AG04449 (cell line): ENCODE data around the gene LRRC8E.

Experiments used
- CTCF ChIA-PET: fragments of 350-600 bp; formaldehyde crosslinking; extraction: SDS; loops from one replicate; lab custom pipeline; 2021; ENCODE audit warnings: antibody characterized with exemption; lab: Yijun Ruan, JAX
- POLR2A ChIA-PET: fragments of 400-600, 350-600 bp; formaldehyde crosslinking; extraction: SDS; loops from one replicate; lab custom pipeline; 2020; ENCODE audit warnings: antibody characterized with exemption, inconsistent platforms; lab: Yijun Ruan, JAX
- DNase-seq: peaks from one replicate; pipeline ENCODE4 v3.0.0-alpha.2; 2010; ENCODE audit warnings: low read depth, low spot score
- H3K4me3 ChIP-seq: 2 replicates; pipeline ENCODE4 v1.5.1; 2011; ENCODE audit warnings: low read depth, mild to moderate bottlenecking, control low read depth, low read length
- CTCF ChIP-seq: IDR thresholded peaks from one replicate; pipeline ENCODE4 v1.5.1; 2011; ENCODE audit warnings: mild to moderate bottlenecking, moderate library complexity, low read length, control low read depth, inconsistent platforms; ENCODE audit not compliant: insufficient read depth; ENCODE audit errors: missing control alignments

Gene LRRC8E

GRCh38 chr19:7879836-7880235 lies 8.5 kb upstream of the LRRC8E start:
- no peak for DNase-seq
- TF ChIP-seq CTCF, result no peak
- CTCF ChIA-PET, result interaction anchor here (3.6 kb wide), 1 partner anchor 11 kb away, joined by 19 read pairs; no protein-coding TSS in a partner anchor
- POLR2A ChIA-PET, result no interaction called here
- no peak overlapping the region for H3K4me3 ChIP-seq

- ChIA-PET CTCF (interaction anchor here (1.7 to 2.7 kb wide), 2 partner anchors 13 to 62 kb away, joined by 6 to 16 read pairs; partner anchors contain the start of gene TIMM44), POLR2A (interaction anchor here (0.6 kb wide), 1 partner anchor 645 kb away, joined by 3 read pairs; no protein-coding TSS in a partner anchor)
- no peak for TF ChIP-seq CTCF
- H3K4me3 ChIP-seq, result no peak overlapping the region
- DNase-seq, result no peak
Observed at GRCh38 chr19:7881910-7882309, 6.4 kb upstream of the LRRC8E start.

- no peak for DNase-seq
- TF ChIP-seq CTCF, result no peak
- CTCF ChIA-PET, result interaction anchor here (0.9 to 2.7 kb wide), 3 partner anchors 14 to 19 kb away, joined by 3 to 16 read pairs (median 7); no protein-coding TSS in a partner anchor
- no peak overlapping the region for H3K4me3 ChIP-seq
- POLR2A ChIA-PET, result no interaction called here
Observed at GRCh38 chr19:7883105-7883504, 5.2 kb upstream of the LRRC8E start.

GRCh38 chr19:7883796-7884570 lies 4.3 kb upstream of the LRRC8E start:
- no peak for DNase-seq
- CTCF ChIA-PET, result interaction anchor here (0.9 to 1.0 kb wide), 2 partner anchors 15 to 20 kb away, joined by 3 to 7 read pairs; no protein-coding TSS in a partner anchor
- H3K4me3 ChIP-seq, result no peak overlapping the region
- POLR2A ChIA-PET, result interaction anchor here (1.0 kb wide), 1 partner anchor 36 kb away, joined by 3 read pairs; the partner anchor contains the start of gene SNAPC2
- no peak for TF ChIP-seq CTCF

- ChIA-PET CTCF (interaction anchor here (1.0 to 2.8 kb wide), 2 partner anchors 16 to 18 kb away, joined by 4 to 13 read pairs; partner anchors contain the start of gene MAP2K7), POLR2A (no interaction called here)
- H3K4me3 ChIP-seq, result no peak overlapping the region
- no peak for DNase-seq
- TF ChIP-seq CTCF, result no peak
Observed at GRCh38 chr19:7885818-7886217, 2.5 kb upstream of the LRRC8E start.
